GM12873 (cell line): Measurements from ENCODE around the gene FAM3A.

Source experiments
- TF ChIP-seq, protein P1 (sequence below): IDR thresholded peaks from 2 replicates; pipeline ENCODE4 v1.5.1; 2012; ENCODE audit warnings: low read depth, mild to moderate bottlenecking, moderate library complexity, low read length, control low read depth; ENCODE audit not compliant: insufficient read depth; ENCODE audit errors: missing control alignments

The FAM3A gene

DNA sequence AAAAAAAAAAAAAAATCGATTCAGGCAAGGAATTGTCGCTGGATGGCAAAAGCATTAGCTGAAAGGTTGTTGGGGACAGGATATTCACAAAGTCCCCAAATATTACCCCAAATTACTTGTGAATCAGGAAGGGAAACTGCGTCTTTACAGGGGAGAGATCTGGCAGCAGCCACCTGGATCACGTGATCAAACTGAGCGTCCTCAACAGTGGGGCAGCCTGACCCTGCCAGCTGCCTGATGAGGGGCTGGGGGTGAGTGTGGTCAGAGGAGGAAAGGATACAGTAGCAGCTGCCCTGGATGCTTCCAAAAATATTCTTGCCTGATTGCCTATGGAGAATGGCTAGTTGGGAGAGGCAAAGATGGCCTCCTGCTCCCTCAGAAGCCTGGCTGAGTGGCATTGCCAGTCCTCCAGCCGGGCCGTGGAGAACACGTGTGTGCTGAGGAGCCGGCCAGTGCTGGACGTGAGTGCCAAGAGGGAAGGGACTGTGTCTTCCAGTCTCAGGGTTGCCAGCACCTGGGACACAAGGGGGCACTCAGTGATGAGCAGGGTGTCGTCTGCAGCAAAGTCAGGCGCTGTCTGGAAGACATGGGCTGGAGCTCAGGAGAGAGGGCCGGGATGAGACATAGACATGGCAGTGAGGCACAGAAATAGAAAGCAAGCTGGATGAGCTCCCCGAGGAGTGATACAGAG is 34.0 kb downstream of the FAM3A start:
- TF ChIP-seq, protein P1, sequence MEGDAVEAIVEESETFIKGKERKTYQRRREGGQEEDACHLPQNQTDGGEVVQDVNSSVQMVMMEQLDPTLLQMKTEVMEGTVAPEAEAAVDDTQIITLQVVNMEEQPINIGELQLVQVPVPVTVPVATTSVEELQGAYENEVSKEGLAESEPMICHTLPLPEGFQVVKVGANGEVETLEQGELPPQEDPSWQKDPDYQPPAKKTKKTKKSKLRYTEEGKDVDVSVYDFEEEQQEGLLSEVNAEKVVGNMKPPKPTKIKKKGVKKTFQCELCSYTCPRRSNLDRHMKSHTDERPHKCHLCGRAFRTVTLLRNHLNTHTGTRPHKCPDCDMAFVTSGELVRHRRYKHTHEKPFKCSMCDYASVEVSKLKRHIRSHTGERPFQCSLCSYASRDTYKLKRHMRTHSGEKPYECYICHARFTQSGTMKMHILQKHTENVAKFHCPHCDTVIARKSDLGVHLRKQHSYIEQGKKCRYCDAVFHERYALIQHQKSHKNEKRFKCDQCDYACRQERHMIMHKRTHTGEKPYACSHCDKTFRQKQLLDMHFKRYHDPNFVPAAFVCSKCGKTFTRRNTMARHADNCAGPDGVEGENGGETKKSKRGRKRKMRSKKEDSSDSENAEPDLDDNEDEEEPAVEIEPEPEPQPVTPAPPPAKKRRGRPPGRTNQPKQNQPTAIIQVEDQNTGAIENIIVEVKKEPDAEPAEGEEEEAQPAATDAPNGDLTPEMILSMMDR: no peak

DNA sequence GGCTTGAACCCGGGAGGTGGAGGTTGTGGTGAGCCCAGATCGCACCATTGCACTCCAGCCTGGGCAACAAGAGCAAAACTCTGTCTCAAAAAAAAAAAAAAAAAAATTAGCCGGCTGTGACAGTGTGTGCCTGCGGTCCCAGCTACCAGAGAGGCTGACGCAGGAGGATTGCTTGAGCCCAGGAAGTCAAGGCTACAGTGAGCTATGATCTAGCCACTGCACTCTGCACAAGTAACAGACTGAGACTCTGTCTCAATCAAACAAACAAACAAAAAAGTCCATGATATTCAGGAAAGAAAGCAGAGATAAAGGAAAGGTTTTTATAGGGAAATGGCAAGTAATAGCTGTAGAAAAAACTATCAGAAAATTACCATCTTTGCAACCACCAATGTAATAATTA is 34.8 kb downstream of the FAM3A start:
- TF ChIP-seq, protein P1: no peak

DNA sequence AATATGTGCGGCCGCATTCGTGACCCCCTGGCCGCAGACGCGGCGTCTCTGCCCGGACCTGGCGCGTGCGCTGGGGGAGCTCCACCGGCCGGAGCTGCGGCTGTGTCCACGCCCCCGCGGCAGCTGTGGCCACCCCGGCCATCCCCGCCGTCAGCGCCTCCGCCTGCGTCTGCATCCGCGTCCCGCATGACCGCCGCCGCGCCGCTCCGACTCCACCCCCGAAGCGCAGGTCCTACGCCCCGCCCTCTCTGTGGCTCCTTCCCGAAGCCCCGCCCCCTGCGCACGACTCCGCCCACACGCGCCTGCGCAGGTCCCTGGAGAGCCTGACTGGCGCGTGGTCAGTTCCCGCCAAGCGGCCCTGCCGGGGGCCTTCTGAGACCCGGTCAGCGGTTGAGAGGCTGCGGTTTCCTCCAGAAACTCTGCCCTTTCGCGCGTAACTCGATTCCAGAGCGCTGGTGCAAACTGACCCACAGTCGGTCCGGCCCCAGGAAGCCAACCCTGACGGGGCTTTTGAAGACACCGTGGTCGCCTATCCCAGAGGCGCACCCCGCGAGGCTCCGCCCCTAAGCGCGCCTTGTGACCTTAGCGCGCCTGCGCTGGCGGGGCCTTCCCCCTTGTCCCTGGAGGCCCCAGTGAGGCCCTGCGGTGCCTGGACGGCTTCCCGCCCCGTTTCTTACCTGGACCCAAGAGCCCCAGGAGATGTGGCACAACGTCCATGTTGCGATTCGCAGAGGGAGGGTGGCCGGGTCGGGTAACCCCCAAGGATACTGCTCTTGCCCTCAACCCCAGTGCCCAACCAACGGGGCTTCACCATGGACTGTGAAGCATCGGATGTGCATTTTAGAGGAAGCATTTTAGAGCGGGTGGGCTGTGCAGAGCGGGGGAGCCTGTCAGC is 37.1 kb downstream of the FAM3A start, which contains the start of gene LAGE3:
Gene LAGE3, minus strand, starts transcription at position 554 of the 895 bp plus-strand sequence. Its CDS starts 366 bp downstream, at position 188.
- TF ChIP-seq, protein P1: no peak

DNA sequence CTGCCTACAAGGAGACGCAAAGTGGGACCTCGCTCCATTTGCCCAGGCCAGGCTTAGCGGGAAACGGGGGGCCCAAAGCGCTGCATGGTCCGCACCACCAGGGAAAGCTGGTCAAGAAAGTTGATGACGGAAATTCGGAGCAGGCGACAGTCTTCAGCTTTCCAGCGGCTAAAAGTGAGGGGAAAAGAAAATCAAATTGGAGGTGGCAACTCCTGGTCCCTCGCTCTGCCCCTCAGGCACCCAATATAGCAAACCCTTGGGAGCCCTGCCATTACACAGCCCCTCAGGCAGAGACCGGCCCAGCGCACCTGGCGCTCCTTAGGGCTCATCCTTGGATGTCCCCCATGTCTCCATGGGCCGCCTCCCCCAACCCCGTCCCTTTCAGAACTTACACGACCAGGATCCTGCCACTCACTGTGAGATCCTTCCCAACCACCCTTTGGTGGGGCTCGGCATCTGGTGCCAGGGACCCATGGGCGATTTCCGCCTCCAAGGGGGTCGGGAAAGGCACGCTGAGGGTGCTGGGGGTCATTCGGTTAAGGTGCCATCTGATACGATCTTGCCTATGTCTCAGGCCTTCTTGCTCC is 38.0 kb downstream of the FAM3A start:
- TF ChIP-seq, protein P1: no peak

DNA sequence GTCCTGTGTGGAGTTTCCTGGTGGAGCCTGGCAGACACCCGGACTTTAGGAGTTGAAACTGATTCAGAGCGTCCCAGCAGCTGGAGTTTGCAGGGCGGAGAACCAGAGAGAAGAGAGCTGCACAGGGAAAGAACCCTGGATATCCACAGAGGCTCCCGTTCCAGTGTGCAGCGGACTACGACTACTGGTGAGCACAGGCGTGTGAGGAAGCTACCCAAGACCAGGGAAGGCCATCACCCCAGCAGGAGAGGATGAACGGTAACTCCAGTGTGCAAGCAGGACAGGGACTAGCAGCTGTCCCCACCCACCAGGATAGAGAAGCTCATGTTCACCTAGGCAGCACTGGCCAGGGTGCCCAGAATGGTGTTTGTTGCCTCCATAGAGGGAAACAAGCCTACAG is 39.2 kb downstream of the FAM3A start:
- TF ChIP-seq, protein P1: no peak

DNA sequence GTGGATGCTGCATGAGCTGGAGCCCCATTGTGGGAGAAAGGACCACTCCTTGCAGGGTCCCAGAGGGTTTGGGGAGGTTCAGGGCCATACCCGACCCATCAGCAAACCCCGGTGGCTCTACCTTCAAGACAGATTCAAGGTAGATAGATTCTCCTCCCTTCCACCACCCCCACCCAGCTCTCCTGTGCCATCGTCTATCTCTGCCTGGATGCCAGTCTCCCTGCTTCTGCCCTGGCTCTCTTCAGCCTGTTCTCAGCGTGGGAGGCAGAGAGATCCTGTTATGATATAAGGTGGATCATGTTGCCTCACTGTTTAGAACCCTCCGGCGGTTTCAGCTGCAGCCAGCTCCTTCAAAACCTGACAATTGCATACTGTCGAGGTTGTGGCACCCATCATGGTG is 42.3 kb downstream of the FAM3A start:
- TF ChIP-seq, protein P1: no peak
